Islet of Langerhans (tissue), 1 donor: ENCODE measurements around the gene MTAP.

Source experiments
- FAIRE-seq: peaks from one replicate; lab custom pipeline; 2011; peaks lifted over from hg19 to GRCh38; lab: Jason Lieb, UNC

MTAP gene

DNA sequence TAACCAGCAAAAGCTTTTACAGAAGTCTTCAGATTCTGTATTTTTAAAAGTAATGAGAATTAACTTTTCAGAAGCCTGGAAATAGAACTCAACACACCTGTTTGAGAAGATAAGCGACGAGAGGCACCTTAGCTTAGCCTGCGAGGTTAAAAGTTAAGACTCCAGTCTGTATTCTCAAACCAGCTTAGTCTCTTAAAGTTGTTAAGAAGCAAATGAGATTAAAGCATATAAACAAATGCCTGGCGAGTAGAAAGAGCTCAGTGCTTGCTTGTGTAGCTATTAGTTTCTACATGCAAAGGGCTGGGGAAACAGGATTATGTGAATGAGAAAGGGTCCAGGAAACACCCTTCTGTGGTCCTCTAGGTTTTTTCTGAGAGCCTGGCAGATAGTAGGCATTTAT is 51.7 kb downstream of the MTAP start:
- no peak for FAIRE-seq

- peak; percentile 33 for FAIRE-seq
Observed at GRCh38 chr9:21854594-21854993, 52.2 kb downstream of the MTAP start.

DNA sequence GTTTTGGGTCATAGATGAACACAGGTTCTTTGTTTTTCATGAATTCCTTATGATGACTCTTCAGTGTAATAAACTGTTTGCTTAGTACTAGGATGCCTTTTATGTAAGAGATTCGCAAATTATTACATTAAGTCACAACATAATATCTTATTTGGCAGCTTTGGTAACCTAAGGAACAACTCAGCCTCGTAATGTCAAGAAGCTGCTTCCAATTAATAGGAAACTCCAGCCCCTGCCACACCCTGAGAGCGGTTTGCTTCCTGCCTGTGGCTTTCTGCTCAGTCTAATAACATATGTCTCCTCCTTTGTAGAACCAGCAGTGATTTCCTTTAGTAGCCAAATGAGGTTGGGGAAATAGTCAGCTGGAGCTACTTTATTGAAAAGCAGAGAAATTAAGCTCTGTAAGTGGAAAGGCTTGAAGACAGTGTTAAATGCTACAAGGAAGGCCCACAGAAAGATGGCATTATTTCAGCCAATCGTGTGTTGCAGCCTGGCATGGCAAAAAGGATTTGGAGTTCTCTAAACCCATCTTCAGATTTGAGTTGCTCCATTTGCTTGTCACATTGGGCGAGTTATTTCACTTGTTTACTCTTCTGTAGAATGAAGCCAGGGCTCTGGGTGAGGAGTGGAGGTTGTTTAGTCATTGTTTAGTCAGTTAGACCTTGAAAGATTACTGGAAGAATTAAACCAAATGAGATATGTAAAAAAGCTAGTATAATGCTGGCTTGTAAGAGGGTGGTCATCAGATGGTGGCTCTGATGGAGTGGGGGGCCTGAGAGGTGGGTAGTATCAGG is 54.1 kb downstream of the MTAP start:
- no peak for FAIRE-seq

DNA sequence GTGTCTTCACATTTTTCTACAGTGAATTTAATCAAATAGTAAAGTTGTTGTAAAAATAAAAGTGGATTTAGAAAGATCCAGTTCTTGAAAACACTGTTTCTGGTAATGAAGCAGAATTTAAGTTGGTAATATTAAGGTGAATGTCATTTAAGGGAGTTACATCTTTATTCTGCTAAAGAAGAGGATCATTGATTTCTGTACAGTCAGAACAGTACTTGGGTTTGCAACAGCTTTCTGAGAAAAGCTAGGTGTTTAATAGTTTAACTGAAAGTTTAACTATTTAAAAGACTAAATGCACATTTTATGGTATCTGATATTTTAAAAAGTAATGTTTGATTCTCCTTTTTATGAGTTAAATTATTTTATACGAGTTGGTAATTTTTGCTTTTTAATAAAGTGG is 60.4 kb downstream of the MTAP start:
- FAIRE-seq = peak; percentile 21

- no peak for FAIRE-seq
Observed at GRCh38 chr9:21864505-21864904, 62.1 kb downstream of the MTAP start.

DNA sequence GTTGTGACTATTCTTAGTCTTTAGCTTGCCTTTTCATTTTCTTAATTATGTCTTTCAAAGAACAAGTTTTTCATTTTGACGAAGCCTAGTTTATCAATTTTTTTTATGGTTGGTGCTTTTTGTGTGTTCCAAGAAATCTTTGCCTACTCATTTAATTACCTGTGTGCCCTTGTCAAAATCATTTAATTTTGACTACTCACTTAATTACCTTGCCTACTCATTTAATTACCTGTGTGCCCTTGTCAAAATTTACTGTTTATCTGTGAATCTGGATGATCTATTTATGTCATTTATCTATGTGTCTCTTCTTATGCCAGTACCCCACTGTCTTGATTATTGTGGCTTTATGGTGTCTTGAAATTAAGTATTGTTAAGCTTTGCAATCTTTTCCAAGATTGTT is 63.9 kb downstream of the MTAP start:
- no peak for FAIRE-seq

DNA sequence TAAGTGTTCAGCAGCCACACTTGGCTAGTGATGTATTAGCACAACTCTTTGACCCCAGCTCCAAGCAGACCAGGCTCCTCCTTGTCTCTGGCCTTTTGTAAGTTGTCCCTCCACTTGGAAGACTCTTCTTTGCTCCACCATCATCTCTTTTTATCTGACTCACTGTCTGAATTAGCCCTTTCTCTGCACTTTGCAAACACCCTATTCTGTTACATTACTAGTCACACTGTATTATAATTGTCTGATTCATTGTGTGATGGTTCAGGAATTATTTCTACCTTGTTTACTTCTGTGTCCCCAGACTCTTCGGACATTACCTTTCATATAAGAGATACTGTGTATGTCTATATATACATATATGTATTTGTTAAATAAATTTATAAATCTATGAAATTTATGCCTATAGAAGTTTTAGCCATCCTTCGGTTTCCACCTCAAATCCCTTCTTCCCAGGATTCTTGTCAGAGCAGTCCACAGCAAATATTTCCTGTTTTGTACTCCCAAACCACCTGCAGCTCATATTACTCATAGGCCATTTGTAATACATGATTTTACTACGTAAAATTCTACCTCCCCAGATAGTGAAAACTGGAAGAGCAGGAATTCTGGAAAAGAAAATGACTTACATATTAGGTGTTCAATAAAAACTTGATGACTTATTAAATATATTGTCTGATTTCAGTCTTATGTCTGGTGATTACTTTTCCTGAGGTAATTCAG is 69.0 kb downstream of the MTAP start:
- FAIRE-seq = no peak

GRCh38 chr9:21872696-21873095 is 70.3 kb downstream of the MTAP start:
- FAIRE-seq = no peak

DNA sequence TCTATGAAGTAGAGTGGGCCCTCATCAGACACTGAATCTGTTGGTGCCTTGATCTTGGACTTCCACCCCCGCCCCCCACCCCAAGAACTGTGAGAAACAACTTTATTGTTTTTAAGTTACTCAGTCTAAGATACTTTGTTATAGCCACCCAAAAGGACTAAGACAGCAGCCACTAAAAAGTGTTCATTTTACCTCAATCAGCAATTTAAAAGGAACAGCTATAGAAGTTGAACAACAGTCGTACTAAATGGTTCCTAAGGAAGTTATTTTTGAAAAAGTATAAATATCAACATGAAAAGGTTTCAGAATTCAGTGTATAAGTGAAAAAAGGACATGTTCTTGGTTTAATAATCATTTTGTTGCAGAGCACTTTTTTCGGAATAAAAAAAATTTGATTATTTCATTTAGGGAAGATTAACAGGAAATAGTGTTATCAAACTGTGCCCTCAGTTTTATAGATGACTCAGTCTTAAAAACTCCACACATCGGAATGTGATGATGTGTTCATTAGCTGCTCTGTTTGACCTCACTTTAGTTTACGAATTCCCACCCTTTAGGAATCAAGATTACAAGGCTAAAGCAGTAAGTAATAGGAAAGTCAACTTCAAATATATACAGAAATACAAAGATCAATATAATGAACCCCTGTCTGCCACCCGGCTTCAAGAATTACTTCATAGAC is 71.2 kb downstream of the MTAP start:
- FAIRE-seq = peak; percentile 61

GRCh38 chr9:21875893-21876292 is 73.5 kb downstream of the MTAP start:
- FAIRE-seq = peak; percentile 51

DNA sequence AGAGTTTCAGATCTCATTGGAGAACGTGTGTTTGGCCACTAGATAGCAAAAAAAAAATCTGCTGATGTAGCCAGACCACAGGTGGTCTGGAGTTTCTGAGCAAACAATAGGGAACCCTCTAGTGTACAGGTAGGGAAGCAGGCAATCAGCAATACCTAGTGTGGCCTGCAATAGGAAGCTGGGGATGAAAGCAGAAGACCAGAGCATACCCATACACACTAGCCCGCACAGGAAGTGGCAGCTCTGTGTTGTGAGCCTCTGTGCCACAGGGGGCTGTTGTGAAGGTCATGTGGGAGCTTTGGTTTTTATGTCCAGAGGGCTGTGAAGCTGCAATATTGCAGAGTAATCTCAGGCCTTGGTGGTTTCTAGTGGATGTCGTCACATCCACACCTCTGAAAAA is 81.2 kb downstream of the MTAP start:
- FAIRE-seq = no peak

DNA sequence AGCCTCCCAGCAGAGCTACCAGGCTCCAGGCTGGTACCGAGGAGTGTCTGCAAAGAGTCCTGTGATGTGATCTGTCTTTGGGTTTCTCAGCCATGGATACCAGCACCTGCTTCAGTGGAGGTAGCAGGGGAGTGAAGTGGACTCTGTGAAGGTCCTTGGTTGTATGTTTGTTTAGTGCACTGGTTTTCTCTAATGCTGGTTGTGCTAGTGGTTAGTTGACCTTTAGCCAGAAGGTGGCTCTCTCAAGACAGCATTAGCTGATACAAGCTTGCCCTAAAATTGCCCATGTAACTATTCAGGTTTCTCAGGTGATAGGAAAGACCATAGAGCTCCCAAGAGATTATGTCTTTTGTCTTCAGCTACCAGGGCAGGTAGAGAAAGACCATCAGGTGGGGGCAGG is 87.2 kb downstream of the MTAP start:
- no peak for FAIRE-seq

DNA sequence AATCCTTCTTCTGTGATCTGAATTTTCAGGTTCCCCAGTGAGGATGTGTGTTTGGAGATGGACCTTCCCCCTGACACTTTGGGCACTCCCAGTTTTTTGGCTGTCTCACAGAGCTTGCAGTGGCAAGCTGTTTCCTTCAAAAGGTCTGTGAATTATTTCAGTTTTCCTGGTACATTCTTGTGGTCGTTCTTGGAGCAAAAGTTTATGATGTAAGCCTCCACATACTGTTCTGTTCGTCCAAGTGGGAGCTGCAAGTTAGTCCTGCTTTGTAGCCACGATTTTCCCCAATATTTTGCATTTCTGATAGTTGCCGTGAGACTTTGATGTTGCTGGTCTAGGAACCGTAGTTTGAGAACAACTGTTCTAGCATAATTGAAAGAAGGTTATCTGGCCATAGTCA is 88.3 kb downstream of the MTAP start:
- FAIRE-seq = no peak

DNA sequence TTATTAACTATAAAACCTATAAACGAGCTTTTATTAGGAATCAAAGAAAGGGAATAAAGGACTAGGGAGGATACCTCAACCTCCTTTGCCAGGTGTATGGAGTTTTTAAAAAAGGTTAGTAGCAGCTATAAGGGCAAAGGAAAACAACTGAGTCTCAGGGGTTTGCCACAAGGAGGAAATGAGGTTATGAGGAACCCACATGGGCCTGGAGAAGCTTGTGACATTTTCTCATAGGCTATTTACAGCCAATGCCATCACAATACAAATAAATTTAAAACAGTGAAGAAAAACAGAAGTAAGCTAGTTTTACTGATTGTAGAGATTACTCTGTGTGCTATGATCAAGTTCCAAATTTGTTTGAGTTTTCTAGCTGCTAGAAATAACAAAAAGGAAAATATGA is 99.1 kb downstream of the MTAP start:
- no peak for FAIRE-seq

- no peak for FAIRE-seq
Observed at GRCh38 chr9:21902136-21902535, 99.7 kb downstream of the MTAP start.

DNA sequence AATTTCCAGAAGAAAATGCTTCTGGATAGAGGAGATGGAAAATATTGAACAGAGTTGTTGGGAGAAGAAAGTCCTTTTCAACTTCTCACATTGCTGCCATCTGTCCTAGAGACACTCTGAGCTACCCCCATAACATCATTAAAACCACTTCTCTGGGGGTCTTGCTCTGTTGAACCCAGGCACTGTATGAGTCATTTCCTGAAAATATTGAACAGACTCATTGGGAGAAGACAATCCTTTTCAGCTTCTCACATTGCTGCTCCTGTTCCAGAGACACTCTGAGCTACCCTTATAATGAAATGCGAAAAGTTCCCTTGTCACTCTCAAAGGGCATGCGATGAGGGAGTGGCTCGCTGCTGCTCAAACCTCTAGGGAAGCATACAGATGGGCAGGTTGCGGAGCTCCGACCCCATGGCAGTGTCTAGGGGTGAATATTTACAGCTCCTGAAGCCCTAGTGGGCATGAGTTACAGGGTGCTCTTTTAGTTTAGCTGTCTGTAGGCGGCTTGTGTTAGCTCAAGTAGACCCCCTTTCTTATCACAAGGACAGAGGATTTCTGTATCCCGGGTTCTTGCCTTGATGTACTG is 101.0 kb downstream of the MTAP start:
- no peak for FAIRE-seq

DNA sequence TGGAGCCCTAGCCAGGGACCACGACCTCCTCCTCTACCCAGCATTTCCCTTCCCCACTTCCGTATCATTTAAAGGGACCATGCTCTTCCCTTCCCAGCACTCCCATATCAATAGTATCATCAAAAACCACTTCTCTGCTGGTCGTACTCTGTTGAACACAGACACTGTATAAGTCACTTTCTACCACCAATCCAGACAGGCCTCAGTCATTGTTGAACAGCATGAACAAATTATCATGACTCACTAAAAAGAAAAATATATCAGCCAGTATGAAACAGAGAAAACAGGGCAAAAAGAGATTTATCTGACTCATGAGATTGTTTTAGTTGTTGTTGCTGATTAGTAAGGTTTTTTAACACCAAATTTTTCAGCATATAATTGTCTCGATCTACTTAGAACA is 101.9 kb downstream of the MTAP start:
- FAIRE-seq = no peak

DNA sequence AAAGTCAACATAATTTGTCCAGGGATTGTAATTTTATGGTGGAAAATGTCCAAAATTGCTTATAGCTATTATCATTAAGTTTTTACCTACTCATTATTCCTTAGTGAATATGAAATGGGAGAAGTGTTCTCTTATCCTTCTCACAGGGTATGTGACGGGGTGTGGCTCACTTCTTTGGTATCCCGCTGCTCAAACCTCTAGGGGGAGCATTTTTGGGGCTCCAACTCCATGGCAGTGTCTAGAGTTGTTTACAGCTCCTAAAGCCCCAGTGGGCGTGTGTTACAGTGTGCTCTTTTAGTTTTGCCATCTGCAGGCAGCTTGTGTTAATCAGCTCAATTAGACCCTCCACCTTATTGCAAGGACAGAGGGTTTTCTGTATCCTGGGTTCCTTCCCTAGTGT is 102.3 kb downstream of the MTAP start:
- no peak for FAIRE-seq

- peak; percentile 38 for FAIRE-seq
Observed at GRCh38 chr9:21906213-21906612, 103.8 kb downstream of the MTAP start.

DNA sequence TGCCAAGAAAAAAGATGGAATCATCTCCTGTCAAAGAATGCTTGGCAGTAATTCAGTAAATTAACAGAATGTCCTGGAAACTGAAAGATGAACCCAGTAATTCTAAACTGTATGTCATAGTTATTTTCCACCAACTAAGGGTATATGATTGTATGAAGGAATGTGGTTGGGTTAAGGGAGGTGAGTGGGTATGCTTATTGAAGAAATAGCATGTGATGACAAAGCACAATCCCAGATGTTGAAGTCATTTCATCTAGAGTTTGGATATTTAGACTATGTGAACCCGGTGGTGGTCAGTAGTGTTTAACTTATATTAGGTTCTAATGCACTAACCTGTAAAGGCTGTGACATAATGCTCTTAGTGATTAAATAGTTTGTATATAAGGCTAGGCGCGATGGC is 104.4 kb downstream of the MTAP start:
- no peak for FAIRE-seq

DNA sequence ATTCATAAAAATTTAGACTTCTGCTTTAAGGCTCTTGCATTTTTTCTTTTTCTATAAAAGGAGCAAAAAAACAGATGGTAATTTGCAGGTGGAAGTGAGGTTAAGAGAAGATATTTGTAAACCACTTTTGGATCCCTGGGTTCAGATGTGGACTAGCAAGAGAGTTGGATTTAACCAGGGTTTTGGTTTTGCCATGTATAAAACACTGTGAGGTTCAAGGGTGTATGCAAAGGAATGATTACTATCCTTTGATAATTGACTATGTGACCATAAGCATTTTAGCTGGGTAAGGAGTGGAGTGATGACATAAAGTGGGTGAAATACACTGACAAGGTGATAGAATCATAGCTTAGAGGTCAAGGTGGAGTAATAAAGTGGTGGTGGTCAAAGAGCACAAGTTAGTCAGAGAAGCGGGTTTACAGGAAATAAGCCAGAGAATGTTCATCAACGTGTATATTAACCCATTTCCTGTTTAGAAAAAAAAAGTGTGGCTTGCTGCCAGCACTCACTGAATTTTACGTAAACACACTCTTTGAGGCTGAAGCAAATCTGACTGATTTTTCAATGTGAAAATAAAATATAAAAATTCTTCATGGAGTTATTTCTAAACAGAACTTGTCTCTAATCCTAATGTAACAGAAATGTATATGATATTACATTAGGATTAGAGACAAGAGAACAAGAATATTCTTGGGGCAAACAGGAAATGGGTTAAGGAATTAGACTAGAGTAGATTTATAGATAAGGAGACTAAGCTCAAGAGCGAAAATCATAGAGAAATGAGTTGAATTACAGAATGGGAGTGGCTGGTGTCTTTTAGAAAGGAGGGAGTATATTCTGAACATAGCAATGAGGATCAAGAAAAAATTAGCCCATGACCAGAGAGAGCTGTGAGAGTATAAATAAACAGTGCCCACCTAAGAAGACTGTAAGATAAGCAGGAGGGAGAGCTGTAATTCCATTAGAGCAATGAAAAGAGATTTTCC is 117.2 kb downstream of the MTAP start:
- no peak for FAIRE-seq

DNA sequence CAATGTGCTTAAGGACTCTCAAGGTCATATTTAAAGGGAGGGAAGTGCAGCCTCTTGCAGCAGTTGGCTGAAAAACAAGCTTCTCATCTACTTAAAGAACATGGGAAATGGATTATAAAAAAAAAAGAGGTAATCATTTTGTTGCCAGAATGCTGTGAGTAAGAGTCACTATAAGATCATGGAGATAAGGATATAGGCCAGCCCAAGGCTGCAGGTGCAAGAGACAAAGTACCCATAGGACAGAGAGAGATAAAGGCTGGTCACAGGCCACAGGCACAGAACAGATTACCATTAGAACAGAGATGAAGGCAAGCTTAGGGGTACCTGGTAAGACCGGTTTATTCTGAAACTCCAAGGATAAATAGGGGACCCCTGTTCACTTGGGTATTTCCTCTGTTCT is 121.3 kb downstream of the MTAP start:
- no peak for FAIRE-seq
